ENCODE measurements around the gene DNM3. TPM values are rescaled to one million over a fixed set of nuclear protein-coding genes. Genes with fewer than 3 reads are reported as not detected.

The DNM3 gene
- total RNA-seq, 1 experiment from 2014 or later, result 2.7 TPM

GRCh38 chr1:172006660-172007059 is 165.4 kb downstream of the DNM3 start:
- no peak for DNase-seq
- H2AFZ ChIP-seq (ENCODE audit: low read length), result no peak overlapping the region
- Mint-ChIP-seq H3K4me1 (no peaks in the 10 kb centered on the region), H3K27ac (no peak overlapping the region), H3K36me3 (ENCODE audit: insufficient read depth in 1 of 3, low read depth in 3 of 3) (peaks cover 1 to 12% (median 2%) of the 10 kb centered on the region in 3 experiments; a peak in 4 of 7 replicates), H3K9me3 (peaks cover 13 to 15% of the 10 kb centered on the region in 2 experiments), H3K27me3 (ENCODE audit: low read depth) (no peaks in the 10 kb centered on the region), H3K4me3 (no peak overlapping the region)
- no peak overlapping the region for H3K56ac ChIP-seq (ENCODE audit: insufficient read length, low read depth, low read length)
- no peak overlapping the region for H2BK12ac ChIP-seq (ENCODE audit: insufficient read length, low read depth, low read length)
- H3K9me3 ChIP-seq (ENCODE audit: control insufficient read depth, low read depth, low read length), result no peaks in the 10 kb centered on the region
- no peaks in the 10 kb centered on the region for H3K79me2 ChIP-seq (ENCODE audit: insufficient read depth, low read length)
- H3K4ac ChIP-seq (ENCODE audit: low read depth, low read length), result no peak overlapping the region
- H4K5ac ChIP-seq (ENCODE audit: insufficient read length, low read depth, low read length), result no peak overlapping the region
- no peak overlapping the region for H3K27ac ChIP-seq (ENCODE audit: insufficient read length, low read depth, low read length)
- H3K14ac ChIP-seq (ENCODE audit: insufficient read depth, low read length), result no peak overlapping the region
- no peak for TF ChIP-seq CTCF (conservative IDR thresholded peaks at IDR 0.05)
- no peak overlapping the region for H3K23ac ChIP-seq (ENCODE audit: insufficient read length, low read depth, low read length)
- no peak overlapping the region for H4K8ac ChIP-seq (replicated peaks; ENCODE audit: insufficient read length, low read depth, low read length)
- no peak overlapping the region for H4K91ac ChIP-seq (ENCODE audit: insufficient read length, low read depth, low read length)
- no peak overlapping the region for H2BK20ac ChIP-seq (ENCODE audit: low read depth, low read length, poor library complexity, severe bottlenecking)
- no peak overlapping the region for H3K18ac ChIP-seq (ENCODE audit: insufficient read length, low read depth, low read length)
- H3K27me3 ChIP-seq (ENCODE audit: insufficient read depth, low read length), result no peaks in the 10 kb centered on the region
- H3K4me2 ChIP-seq (ENCODE audit: insufficient read depth, insufficient read length, low read length), result no peak overlapping the region
- no peak overlapping the region for H2BK5ac ChIP-seq (ENCODE audit: insufficient read length, low read length)
- H3K79me1 ChIP-seq (ENCODE audit: insufficient read depth, low read depth, low read length, poor library complexity, severe bottlenecking), result no peaks in the 10 kb centered on the region
- H2BK120ac ChIP-seq (ENCODE audit: low read depth, low read length, poor library complexity, severe bottlenecking), result no peak overlapping the region
- no peak overlapping the region for H2AK5ac ChIP-seq (ENCODE audit: insufficient read length, low read length)
- H3K23me2 ChIP-seq (ENCODE audit: insufficient read length, low read depth, low read length, poor library complexity, severe bottlenecking), result no peaks in the 10 kb centered on the region
- H3K9ac ChIP-seq (ENCODE audit: extremely low read depth, insufficient read length, low read length), result no peak overlapping the region
- no peaks in the 10 kb centered on the region for H3K4me1 ChIP-seq (ENCODE audit: insufficient read depth, low read length)
- H3T11ph ChIP-seq (ENCODE audit: low read length), result no peak overlapping the region
- no peaks in the 10 kb centered on the region for H4K20me1 ChIP-seq (ENCODE audit: control insufficient read depth, insufficient read depth, insufficient read length)
- no peak overlapping the region for H2BK15ac ChIP-seq (ENCODE audit: low read depth, low read length)
